Subcutaneous preadipocyte (primary cell): ENCODE measurements around the gene NEK3. TPM values are rescaled to one million over a fixed set of nuclear protein-coding genes. Genes with fewer than 3 reads are reported as not detected.

Source experiments
- total RNA-seq: library from RNA; depleted of rRNA; stranded (reverse); fragments of >200 nt; gene quantifications from 2 replicates; pipeline ENCODE4 v1.2.3, GENCODE V29; 2012

The NEK3 gene, protein sequence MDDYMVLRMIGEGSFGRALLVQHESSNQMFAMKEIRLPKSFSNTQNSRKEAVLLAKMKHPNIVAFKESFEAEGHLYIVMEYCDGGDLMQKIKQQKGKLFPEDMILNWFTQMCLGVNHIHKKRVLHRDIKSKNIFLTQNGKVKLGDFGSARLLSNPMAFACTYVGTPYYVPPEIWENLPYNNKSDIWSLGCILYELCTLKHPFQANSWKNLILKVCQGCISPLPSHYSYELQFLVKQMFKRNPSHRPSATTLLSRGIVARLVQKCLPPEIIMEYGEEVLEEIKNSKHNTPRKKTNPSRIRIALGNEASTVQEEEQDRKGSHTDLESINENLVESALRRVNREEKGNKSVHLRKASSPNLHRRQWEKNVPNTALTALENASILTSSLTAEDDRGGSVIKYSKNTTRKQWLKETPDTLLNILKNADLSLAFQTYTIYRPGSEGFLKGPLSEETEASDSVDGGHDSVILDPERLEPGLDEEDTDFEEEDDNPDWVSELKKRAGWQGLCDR
- total RNA-seq: 7.4 and 8.8 TPM in 2 replicates

DNA sequence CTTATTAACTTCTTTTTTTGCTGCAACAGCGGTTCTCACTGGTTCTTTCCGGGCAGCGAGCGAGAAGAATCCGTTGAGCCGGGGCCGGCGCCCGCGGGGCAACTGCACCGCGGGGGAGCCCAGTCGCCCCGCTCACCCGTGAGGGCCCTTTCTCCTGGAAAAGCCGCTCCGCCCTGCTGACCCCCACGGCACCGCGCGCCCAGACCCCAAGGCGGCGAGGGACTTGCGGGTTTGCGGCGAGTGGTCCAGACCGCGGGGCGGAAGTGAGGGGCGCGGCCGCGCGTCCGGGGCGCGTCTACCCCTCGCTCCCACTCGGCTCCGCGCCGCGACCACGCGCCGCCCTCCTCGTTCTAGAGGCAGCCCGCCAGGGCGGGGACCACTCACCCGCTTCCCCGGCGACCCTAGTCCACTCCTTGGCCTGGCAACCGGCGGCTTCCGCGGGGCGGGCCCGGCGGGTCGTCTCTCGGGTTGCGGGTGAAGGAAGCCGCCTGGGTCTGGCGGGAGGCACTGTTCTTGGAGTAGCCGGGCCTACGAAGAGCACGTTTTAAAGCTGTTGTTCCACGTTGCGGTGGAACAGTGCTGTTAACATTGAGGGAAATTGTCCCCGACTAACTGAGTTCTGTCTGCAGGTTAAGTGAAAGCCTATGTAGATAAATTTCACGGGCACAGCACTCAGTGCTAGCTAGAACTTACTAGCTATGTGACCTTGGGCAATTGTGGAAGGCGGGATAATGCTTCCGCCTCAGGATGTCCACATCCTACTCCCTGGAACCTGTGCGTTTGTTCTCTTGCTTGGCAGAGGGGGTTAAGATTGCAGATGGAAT is at the start of gene NEK3:
TSS of gene NEK3 (minus strand) at position 439 of the 824 bp plus-strand sequence. CDS start 3,406 bp downstream, outside the sequence.

DNA sequence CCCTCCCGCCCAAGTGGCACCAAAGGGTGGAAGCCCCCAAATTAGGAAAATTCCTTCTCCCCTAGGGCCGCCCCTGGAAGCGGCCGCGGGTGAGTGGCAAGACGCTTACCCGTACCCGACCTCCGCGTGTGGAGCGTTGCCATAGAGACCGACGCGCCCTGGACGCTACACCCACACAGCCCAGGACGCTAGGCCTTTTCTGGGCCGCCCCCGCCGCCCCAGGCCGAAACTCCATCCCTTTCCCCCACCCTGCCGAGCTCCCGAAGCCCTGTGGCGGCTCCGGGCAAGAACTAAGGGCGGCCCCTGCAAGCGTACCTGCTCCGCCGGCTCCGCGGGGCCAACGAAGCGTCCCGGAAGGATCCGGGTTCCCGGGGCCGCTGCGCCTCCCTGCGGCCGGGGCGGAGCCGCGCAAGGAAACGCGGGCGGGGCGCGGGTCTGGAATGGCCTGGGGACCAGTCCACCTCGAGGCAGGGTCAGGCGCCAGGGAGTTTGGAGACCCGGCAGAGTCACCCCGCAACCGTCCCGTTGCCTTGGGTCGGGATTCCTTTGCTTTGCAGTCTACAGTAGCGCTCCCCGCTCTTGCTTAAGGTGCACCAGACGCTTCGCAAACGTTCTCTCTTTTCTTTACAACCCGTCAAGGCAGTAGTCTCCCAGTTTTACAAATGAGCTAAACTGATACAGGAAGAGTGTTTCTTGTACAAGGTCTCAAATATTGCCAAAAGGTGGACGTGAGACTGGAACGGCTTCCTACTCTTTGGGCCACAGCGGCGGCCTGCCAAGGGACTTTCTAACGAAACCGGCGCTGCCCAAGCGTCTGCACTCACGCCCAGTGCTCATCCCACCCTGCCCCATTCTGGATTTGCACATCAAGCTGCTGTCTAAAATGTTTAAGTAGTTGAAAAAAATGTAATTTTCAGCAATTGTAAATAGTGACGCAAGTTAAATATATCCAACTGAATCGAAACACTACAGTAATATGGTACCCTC is 30.4 kb downstream of the NEK3 start, which contains the start of gene NEK5:
TSS of gene NEK5 (minus strand) at position 360 of the 987 bp plus-strand sequence. CDS start 1,591 bp downstream, outside the sequence.

Other genes with a start within 250 kb of the NEK3 start
- 2.2 TPM in 2 replicates for gene ATP7B, start 148.1 kb downstream of the NEK3 start, total RNA-seq
- gene ALG11, start 147.2 kb downstream of the NEK3 start, total RNA-seq: 12.9 and 13.9 TPM in 2 replicates
- 7.0 and 10.0 TPM in 2 replicates for gene UTP14C, start 134.9 kb downstream of the NEK3 start, total RNA-seq
- gene NEK5, start 30.5 kb downstream of the NEK3 start, total RNA-seq: under 0.01 and 0.37 TPM in 2 replicates
- gene THSD1, start 246.6 kb upstream of the NEK3 start, total RNA-seq: 14.3 and 19.9 TPM in 2 replicates